B cell (primary cell): ENCODE data around the gene ERC2. TPM values are rescaled to one million over a fixed set of nuclear protein-coding genes. Genes with fewer than 3 reads are reported as not detected.

Experiments used
- ATAC-seq: fragments of 200-7000 bp; cut with Tn5 transposase; one replicate; pipeline ENCODE4 v1.10.0; 2021; ENCODE audit warnings: low read depth, mild to moderate bottlenecking, moderate number of reproducible peaks, moderate library complexity
- CTCF ChIA-PET: fragments of 350-600 bp; sonication (Branson Sonifier 250); formaldehyde crosslinking; loops from one replicate; lab custom pipeline; 2021; ENCODE audit warnings: antibody characterized with exemption, inconsistent platforms; lab: Charles Lee
- POLR2A ChIA-PET: fragments of 350-600 bp; sonication (Branson Sonifier 250); formaldehyde crosslinking; loops from one replicate; lab custom pipeline; 2021; ENCODE audit warnings: antibody characterized with exemption; lab: Charles Lee
- DNase-seq: peaks from one replicate; pipeline ENCODE4 v3.0.0; 2013
- H2AFZ ChIP-seq: 2 replicates; pipeline ENCODE4 v1.6.1; 2012; ENCODE audit warnings: mild to moderate bottlenecking, low read depth, low read length; ENCODE audit not compliant: insufficient read depth, poor library complexity, severe bottlenecking
- H3K27ac ChIP-seq, 2 donors: 1 replicate in 1 of 2; 2 replicates in 1 of 2; pipeline ENCODE4 v1.5.1; 2012 to 2013; ENCODE audit warnings: low read length in 2 of 2, mild to moderate bottlenecking in 2 of 2, moderate library complexity in 1 of 2
- H3K27me3 ChIP-seq, 4 experiments: fragments of 200-600 bp in 1 of 4; sonication (generic) in 1 of 4; replicated peaks in 1 of 4; 1 replicate in 2 of 4; 2 replicates in 2 of 4; pipeline versions ENCODE4 v1.6.1 to v1.7.0; 2013 to 2016; ENCODE audit warnings: low read length in 3 of 4, mild to moderate bottlenecking in 2 of 4, mixed read lengths in 1 of 4, moderate library complexity in 1 of 4; ENCODE audit not compliant: insufficient read depth in 4 of 4, control insufficient read depth in 3 of 4; ENCODE audit errors: control extremely low read depth in 1 of 4
- H3K36me3 ChIP-seq, 2 experiments: replicated peaks in 1 of 2; 1 replicate in 1 of 2; 2 replicates in 1 of 2; pipeline versions ENCODE4 v1.6.1 to v1.7.1; 2013; ENCODE audit warnings: low read length in 1 of 2; ENCODE audit not compliant: insufficient read depth in 2 of 2, control insufficient read depth in 1 of 2; ENCODE audit errors: control extremely low read depth in 1 of 2, extremely low read depth in 1 of 2
- H3K4me1 ChIP-seq, 2 donors: fragments of 200-600 bp in 1 of 2; sonication (generic) in 1 of 2; 1 replicate in 1 of 2; 2 replicates in 1 of 2; pipeline versions ENCODE4 v1.5.1 to v1.6.1; 2013 to 2017; ENCODE audit warnings: low read length in 2 of 2; ENCODE audit not compliant: control insufficient read depth in 2 of 2, insufficient read depth in 2 of 2
- H3K4me2 ChIP-seq: replicated peaks from 2 replicates; pipeline ENCODE3; 2012; ENCODE audit warnings: mild to moderate bottlenecking, low read depth, low read length; ENCODE audit not compliant: poor library complexity, severe bottlenecking
- H3K4me3 ChIP-seq, 5 experiments: fragments of 200-600 bp in 1 of 5; sonication (generic) in 1 of 5; 1 replicate in 3 of 5; 2 replicates in 2 of 5; pipeline versions ENCODE4 v1.5.1 to v1.7.0; 2011 to 2016; ENCODE audit warnings: low read length in 4 of 5, mild to moderate bottlenecking in 4 of 5, low read depth in 2 of 5, control low read depth in 1 of 5, moderate library complexity in 1 of 5; ENCODE audit not compliant: insufficient read depth in 1 of 5; ENCODE audit errors: control extremely low read depth in 1 of 5, extremely low read depth in 1 of 5
- H3K79me2 ChIP-seq: fragments of 200-600 bp; sonication (generic); one replicate; pipeline ENCODE4 v1.6.0; 2016; ENCODE audit warnings: low read length; ENCODE audit not compliant: control insufficient read depth, insufficient read depth
- H3K9ac ChIP-seq: fragments of 200-600 bp; sonication (generic); 2 replicates; pipeline ENCODE4 v1.6.1; 2017; ENCODE audit warnings: mild to moderate bottlenecking, low read length, moderate library complexity
- H3K9me3 ChIP-seq, 3 donors: one replicate each; pipeline versions ENCODE4 v1.6.1 to v1.7.1; 2013; ENCODE audit warnings: low read length in 2 of 3; ENCODE audit not compliant: control insufficient read depth in 2 of 3, insufficient read depth in 1 of 3; ENCODE audit errors: control extremely low read depth in 1 of 3
- H4K20me1 ChIP-seq: 2 replicates; pipeline ENCODE4 v1.6.0; 2012; ENCODE audit warnings: mild to moderate bottlenecking, low read length; ENCODE audit not compliant: insufficient read depth, control insufficient read depth, poor library complexity, severe bottlenecking
- H3K27ac Mint-ChIP-seq: one replicate; pipeline ENCODE4 v1.8.0; 2021; ENCODE audit warnings: mixed read lengths
- H3K27me3 Mint-ChIP-seq: one replicate; pipeline ENCODE4 v1.8.0; 2021; ENCODE audit warnings: mixed read lengths
- H3K4me1 Mint-ChIP-seq: one replicate; pipeline ENCODE4 v1.8.0; 2021; ENCODE audit warnings: mixed read lengths
- H3K4me3 Mint-ChIP-seq: one replicate; pipeline ENCODE4 v1.8.0; 2021; ENCODE audit warnings: mixed read lengths
- H3K9me3 Mint-ChIP-seq: one replicate; pipeline ENCODE4 v1.8.0; 2022; ENCODE audit warnings: mixed read lengths; ENCODE audit not compliant: insufficient read depth
- CTCF ChIP-seq: fragments of 200-600 bp; IDR thresholded peaks from one replicate; pipeline ENCODE4 v1.8.0; 2022; ENCODE audit warnings: antibody characterized with exemption, mild to moderate bottlenecking
- EZH2 ChIP-seq: IDR thresholded peaks from 2 replicates; pipeline ENCODE4 v1.6.1; 2012; ENCODE audit warnings: borderline replicate concordance, low read depth, mild to moderate bottlenecking, moderate library complexity, low read length; ENCODE audit not compliant: insufficient read depth, poor library complexity, severe bottlenecking
- WGBS: methylation state at CpG from one replicate; pipeline ENCODE4 v1.1.5; 2013; ENCODE audit warnings: missing lambda C conversion rate; ENCODE audit not compliant: insufficient coverage; 5-methylcytosine and 5-hydroxymethylcytosine counted together
- intact Hi-C: fragments of 100-400 bp; cut with micrococcal nuclease; formaldehyde crosslinking; loops from one replicate; pipeline ENCODE4 v1.10.0; 2022
- polyA plus RNA-seq: library from polyadenylated mRNA; depleted of rRNA; stranded (reverse); fragments of >200 nt; gene quantifications from 2 replicates; pipeline ENCODE4 v1.2.3, GENCODE V29; 2012
- total RNA-seq, 2 donors: library from RNA; stranded (reverse); fragments of 120-200 nt in 1 of 2; gene quantifications; 1 replicate in 1 of 2; 2 replicates in 1 of 2; pipeline versions ENCODE4 v1.2.3 to v1.2.4, GENCODE V29; 2013 to 2022

Gene ERC2
- total and polyA plus RNA-seq, 2 donors (not counting 1 experiment from before 2014, with no cell fraction given), result not detected

GRCh38 chr3:56185827-56186226, 282.4 kb downstream of the ERC2 start:
- Histone ChIP-seq H3K9me3 (no peaks in the 10 kb centered on the region), H3K4me2 (no peak overlapping the region), H3K27me3 (peaks cover 0 to 3% (median 1%) of the 10 kb centered on the region in 4 experiments), H3K27ac (no peak overlapping the region), H3K79me2 (no peaks in the 10 kb centered on the region), H3K4me1 (no peaks in the 10 kb centered on the region), H3K9ac (no peak overlapping the region), H4K20me1 (no peaks in the 10 kb centered on the region), H2AFZ (no peak overlapping the region), H3K36me3 (no peaks in the 10 kb centered on the region), H3K4me3 (no peak overlapping the region)
- intact Hi-C loops, result no loop called here
- H3K27me3 Mint-ChIP-seq, result peaks cover 8% of the 10 kb centered on the region
- ChIA-PET POLR2A (no interaction called here), CTCF (no interaction called here)
- no peak for ATAC-seq
- no peak for DNase-seq
- H3K4me3 Mint-ChIP-seq, result no peak overlapping the region
- no peak overlapping the region for H3K27ac Mint-ChIP-seq
- TF ChIP-seq CTCF (no peak), EZH2 (no peak)
- WGBS, result 100% methylated on average over 1 of the region's 1 CpG
- H3K4me1 Mint-ChIP-seq, result no peaks in the 10 kb centered on the region
- H3K9me3 Mint-ChIP-seq, result no peaks in the 10 kb centered on the region

GRCh38 chr3:56183529-56183928, 284.7 kb downstream of the ERC2 start:
- ATAC-seq (no peak), DNase-seq (no peak)
- Mint-ChIP-seq H3K27ac (no peak overlapping the region), H3K4me1 (no peaks in the 10 kb centered on the region), H3K9me3 (no peaks in the 10 kb centered on the region), H3K27me3 (peaks cover 3% of the 10 kb centered on the region), H3K4me3 (no peak overlapping the region)
- ChIA-PET POLR2A (no interaction called here), CTCF (no interaction called here)
- Histone ChIP-seq H3K79me2 (no peaks in the 10 kb centered on the region), H3K9me3 (no peaks in the 10 kb centered on the region), H3K36me3 (no peaks in the 10 kb centered on the region), H3K27me3 (peaks cover 0 to 3% (median 1%) of the 10 kb centered on the region in 4 experiments), H3K9ac (no peak overlapping the region), H3K4me1 (no peaks in the 10 kb centered on the region), H3K27ac (no peak overlapping the region), H3K4me3 (no peak overlapping the region), H2AFZ (no peak overlapping the region), H4K20me1 (no peaks in the 10 kb centered on the region), H3K4me2 (no peak overlapping the region)
- intact Hi-C loops, result no loop called here
- WGBS, result 73% methylated on average over 4 of the region's 4 CpGs
- no peak for TF ChIP-seq CTCF
- TF ChIP-seq EZH2, result no peak
